H4 (cell line): ENCODE results near the gene TCF7L2. TPM values are rescaled to one million over a fixed set of nuclear protein-coding genes. Genes with fewer than 3 reads are reported as not detected.

Source experiments
- DNase-seq: peaks from one replicate; pipeline ENCODE4 v3.0.0-alpha.2; 2015; ENCODE audit warnings: low spot score
- total RNA-seq: library from RNA; depleted of rRNA; stranded (reverse); fragments of >200 nt; shearing (Covaris generic); gene quantifications from 2 replicates; pipeline ENCODE4 v1.2.3, GENCODE V29; 2014

TCF7L2 gene
- total RNA-seq, 1 experiment from 2014 or later = 3.4 TPM

DNA sequence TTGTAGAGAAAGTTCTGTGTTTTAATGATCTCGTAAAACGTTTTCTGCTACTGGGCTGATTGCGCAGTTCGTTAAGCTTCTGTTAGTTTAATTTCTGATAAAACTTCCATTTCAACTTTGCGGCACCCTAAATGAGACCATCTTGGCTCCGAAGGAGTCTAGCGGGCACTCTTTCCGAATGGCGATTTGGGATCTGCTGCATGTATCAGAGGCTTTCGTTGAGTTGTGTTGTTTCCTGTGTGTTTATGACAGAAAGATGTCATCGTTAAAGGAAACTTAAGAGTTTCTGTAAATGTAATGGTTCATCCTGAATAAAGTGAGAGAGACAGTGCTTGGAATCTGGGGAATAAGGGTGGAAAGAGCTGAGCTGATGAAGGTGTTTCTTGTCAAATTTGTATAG is 174.7 kb downstream of the TCF7L2 start:
- no peak for DNase-seq

DNA sequence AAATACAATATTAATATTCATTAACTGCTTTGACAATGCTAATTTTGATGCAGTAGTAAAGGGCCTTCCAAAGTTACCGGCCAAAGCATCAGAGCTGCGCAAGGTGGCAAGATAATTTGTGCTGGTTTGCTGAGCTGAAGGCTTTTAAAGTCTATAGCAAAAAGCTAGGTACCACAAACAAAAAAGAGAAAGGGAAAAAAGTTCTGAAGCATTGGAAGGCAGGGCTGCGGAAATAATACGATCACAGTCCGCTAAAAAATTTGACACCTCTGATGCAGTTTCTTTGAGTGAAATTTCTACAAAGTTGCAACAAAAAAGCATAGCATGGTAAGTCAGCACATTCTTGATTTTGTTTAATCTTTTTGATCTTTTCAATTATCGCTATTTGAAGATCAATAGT is 175.6 kb downstream of the TCF7L2 start:
- DNase-seq = no peak

DNA sequence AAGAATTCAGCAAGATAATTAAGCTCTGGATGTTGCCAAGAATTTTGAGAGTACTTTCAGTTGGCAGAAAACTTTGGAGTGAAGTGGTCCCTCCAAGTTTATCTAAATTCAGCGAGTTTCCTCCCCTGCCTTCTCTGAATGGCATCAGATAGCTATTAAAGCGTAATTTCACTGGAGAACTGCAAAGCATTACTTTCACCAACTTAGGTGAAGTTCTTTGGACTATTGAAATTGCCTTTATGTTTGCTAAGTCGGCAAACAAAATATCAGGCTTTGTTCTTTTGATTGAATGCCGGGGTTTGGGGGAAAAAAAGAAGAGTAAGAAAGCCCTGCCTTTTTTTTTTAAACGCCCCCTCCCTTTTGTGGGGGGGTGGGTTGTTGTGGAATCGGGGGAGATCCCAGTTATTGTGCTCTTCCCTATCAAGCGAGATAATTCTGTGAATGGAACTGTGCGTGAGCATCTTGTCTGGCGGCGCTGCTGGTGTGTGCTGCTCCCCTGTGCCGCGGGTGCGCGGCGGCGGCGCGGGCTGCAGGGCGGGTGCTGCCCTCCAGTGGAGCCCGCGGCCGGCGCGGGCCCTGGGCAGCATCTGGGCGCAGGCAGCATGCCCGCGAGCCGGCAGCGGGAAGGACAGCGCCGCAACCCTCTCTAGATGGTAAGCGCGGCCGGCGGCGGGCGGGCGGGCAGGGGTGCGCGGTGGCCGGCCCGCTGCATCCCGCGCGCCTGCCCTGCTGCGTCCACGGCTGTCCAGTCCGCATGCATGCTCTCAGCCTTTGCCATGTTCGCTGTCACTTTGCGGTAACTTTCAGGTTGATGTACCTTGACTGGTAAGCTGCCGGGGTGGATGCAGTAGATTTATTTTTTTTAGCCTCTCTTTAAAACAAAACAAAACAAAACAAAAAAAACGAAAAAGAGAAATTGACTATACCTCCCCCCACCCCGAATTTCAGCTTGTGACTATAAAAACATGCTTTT is 176.5 kb downstream of the TCF7L2 start:
- peak; percentile 60 for DNase-seq

DNA sequence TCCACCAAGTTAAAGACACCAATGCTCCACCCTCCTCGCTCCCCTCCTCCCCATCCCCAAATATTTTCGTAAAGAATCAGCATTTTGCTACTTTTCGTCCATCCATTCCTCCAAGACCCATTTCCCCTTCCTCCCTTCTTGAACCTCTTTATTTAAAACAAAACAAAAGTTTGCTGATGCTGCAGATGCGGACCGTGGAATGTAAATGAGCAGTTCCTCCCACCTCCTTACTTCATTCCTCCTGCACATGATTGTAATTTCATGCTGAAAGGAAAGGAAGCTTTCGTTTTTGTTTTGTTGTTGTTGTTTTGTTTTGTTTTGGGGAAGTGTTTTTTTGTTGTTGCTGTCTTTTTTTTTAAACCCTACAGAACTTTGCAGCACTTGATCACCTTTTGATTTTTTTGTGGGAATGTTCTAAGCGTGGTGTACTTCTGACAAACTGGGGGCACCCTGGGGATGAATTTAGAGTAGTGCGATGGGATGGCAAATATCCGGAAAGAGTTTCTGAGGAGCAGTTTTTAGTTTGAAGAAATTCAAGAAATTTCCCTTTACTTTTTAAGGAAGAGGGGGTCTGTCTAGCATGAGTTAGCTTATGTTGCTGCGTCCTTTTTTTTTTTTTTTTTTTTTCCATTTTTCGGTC is 177.3 kb downstream of the TCF7L2 start:
- DNase-seq = no peak

DNA sequence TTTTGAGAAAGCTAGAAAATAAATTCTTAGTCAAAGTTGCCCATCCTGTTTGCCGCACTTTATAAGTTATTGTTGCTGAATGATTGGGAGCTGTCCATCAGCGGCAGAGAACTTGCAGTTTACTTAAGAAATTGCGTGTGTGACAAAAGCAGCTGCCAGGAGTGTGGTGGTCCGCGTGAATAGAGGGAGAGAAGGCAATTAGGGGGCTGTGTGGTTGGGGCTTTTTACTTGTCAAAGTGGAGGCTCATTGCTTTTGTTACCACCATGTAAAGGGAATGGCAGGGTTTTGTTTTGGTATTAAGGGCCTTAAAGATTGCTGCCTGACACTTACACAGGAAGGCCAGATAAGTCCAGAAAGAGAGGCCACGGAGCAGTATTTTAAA is 177.8 kb downstream of the TCF7L2 start:
- no peak for DNase-seq

DNA sequence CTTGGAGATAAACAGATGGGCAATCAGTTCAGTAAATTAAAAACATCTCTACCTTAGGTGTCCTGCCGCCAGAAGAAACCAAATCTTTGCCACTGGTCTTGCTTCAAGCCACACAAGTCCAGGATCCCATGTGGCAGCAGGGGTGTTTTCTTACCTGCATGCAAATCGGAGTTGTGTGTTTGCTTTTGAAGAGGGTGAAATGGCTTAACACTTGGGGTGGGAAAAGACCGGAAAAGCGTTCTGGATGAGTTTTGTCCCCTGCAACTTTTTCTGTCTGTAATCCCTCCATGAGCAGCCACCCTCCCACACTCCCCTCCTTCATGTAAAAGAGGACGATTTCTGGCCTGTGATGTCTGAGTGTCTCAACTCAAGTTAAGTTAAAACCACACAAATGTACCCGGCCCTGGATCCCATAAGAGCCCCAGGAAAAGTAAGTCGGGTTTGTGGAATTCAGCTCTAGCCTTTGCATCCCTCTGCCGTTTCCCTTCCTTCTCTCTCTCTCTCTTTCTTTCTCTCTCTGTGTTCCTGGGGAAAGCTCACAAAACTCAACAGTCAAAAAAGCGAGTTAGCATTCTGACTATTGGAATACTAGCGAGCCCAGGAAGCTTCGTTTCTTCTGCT is 178.5 kb downstream of the TCF7L2 start:
- DNase-seq = no peak

DNA sequence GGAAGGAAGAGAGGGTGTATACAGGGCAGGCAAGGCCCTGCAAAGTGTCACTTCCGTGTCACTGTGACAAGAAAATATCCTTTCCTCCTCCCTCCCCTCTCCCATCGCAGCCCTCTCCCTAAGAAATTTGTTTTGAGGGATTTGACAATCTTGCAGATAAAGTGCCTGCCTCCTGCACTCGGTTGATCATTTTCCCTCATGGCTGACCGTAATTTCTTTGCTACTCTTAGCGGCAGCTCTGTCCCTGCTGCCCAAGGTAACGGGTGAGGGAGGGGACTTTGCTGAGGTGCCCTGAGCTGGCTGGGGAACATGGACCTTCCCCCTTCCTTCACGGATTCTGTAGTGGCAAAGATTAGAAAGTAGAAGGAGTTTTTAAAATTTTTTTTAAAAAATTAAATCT is 179.1 kb downstream of the TCF7L2 start:
- no peak for DNase-seq

DNA sequence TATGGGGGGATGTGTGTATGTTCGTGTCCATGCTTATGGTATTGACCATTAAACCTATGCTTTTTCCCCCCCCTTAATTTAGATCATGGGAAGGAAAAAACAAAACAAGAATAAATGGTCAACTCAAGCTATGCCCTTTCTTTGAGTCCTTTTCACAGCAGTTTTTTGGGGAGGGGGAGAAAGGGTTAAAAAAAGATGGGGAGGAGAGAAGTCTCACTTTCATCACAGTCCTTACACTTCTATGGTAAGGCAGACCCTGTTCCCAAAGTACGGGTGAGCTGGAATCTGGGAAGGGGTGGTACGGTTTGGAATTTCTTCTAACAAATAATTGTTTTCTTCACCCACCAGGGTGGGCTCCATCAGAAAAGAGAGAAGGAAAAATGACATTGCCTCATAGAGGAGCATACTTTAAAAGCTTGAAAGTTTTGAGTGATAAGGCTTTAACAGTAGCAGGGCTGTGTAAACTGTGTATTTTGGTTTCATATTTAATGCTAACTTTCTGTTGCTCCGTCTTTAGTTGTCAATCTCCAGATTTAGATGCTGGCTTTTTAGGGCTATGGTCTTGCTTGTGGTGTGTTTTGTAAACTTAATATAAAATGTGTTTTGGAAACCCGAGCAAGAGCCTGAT is 180.1 kb downstream of the TCF7L2 start:
- DNase-seq = no peak

DNA sequence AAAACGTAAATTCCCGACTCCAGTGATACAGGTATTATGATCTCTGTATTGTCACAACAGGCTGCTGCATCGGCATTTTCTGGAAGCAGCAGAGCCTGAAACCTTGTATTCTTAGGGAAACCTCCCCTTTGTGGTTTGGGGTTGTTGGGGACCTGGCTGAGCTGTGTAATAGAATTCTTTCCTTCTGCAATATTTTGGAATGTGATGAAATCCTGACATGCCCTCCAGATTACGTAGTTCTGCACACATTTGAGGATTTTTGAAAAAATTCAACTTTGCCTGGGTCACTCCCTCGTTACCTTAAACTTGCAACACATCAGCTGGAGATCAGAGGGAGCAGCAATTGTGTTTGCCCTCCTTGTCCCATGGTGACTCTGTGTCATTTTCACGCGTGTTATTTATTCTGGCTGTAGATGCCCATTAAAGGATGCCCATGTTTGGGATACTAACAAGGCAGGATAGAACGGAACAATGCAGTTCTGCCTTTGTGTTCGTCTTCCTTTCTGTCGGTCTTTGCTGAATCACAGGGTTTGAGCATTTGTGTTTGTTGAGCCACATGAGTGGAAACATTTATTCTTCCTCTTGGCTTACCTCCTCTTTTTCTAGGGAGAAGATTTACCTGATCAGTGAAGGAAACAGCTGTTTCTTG is 181.7 kb downstream of the TCF7L2 start:
- DNase-seq = peak; percentile 83

DNA sequence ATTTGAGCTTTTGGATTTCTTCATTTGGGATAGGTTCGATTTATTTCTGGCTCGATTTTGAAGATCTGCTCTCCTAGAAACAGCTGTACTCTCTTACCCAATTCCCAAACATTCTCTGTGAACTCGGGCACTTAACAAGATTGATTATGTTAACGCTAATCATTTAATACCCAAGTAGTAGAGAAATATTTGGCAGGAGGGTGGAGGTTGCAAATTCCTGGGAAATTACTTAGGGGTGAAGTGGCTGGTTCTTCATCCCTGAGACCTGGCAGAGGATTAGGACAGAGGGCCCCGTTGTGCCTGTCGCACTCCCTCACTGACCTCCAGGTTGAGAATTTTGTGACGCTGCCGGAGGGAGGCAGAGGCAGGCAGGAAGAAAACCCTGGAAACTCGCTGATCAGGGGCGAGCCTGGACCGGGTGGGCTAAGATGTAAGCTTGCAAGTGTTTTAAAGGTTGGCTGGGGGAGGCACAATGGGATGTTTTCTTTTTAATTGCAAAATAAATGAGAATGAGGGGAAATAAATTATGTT is 182.6 kb downstream of the TCF7L2 start:
- DNase-seq = no peak

DNA sequence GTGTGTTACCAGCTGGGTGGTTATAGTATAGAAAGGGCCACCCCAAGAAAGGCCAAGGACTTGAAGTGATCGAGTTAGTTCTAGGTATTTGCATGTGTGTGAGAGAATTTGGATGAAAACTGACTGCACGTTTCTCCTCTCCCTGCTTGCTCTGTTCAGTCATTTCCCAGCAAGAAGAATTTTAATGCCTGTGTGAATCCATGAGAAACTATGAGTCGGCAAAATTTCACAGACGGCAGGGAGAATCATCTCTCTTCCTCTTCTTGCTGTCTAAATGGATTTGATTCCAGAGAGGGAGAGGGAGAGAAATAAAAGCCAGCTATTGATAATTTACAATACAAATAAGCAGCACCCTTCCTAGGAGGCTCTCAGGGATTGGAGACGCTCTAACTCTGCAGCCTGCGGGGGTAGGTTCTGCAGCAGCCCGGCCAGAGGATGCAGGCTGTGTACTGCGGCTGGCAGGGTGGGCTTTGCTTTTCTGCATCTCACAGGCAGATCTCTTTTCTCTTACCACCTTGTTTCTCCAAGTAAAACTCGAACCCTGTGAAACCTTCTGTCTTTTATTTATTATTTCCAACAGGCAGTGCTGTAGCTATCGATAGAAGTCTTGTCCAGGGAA is 183.6 kb downstream of the TCF7L2 start:
- peak; percentile 36 for DNase-seq

DNA sequence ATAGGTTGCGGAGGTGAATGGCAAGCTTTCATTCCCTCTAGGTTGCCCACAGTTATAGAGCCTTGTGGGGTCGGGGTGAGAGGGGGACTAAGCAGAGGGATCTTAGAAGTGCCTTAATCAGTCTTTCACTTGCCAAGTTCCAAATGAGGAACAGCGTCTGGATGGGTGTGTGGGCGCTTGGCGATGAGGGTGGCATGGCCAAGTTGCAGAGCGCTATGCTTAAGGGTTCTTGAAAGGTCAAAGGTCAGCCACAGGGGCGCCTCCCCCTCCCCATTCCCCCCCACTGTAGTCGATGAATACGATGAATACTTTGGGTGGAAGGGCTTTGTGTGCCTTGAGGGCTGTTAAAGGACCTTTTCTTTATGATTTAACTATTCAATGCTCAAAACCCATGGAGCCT is 185.0 kb downstream of the TCF7L2 start:
- DNase-seq = no peak

DNA sequence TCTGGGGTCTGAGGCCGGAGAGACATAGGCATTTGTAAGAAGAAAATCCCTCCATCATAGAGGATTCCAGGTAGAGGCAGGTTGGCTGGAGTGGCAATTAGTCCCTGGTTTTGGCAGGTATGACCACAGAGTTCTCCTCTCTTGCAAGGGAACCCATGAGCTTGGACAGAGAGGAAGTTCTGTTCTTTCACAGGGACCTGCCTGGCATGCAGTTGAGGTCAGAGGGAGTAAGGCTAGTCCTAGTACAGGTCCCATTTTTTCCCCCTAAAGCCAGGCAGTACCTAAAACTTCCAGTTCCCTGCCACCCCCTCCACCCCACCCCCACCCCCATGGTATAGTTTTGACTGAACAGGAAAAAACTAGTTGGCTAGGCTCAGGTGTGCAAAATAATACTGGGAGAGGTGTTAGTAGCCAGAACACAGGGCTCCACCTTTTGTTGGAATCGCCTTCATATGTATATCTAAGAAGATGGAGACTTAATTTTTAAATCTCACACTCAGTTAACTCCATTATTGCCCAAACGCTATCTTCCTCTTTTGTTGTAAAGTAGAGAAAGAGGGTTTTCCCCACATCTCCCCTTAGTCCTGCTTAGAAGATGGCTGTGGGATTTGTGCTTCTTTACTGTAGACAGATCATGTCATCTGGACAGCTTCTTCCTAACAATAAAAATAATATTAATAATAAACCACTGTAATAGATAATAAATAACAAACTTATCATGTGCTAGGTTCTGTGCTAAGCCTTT is 188.1 kb downstream of the TCF7L2 start:
- DNase-seq = no peak

DNA sequence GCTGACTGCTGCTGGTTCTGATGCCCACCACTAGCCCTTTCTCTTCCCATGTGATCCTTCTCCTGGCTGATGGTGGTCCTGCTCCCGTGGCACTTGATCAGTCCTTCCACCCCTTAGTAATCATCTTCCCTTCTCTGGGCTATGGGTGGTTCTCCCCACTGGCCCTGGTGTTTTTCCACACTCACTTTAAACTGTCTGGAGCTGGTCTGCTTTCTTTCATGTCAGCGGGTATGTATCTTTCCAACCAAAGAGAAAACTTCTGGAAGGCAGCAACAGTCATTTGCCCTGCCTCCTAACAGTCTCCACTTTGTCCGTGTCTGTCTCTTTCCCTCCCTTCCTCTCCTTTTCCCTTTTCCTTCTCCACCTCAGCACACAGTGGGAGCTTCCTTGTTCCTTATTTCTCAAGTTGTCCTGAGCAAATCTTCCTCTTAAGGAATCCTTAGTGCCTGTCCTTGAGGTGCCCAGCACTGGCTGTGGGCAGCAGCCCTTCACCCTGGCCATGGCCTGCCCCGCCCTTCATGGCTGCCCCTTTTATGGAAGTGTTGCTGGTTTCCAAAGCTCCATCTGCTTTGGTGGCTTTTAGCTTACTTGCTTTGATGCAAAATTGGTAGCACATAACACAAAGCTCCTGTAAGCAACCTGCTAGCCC is 189.0 kb downstream of the TCF7L2 start:
- no peak for DNase-seq

DNA sequence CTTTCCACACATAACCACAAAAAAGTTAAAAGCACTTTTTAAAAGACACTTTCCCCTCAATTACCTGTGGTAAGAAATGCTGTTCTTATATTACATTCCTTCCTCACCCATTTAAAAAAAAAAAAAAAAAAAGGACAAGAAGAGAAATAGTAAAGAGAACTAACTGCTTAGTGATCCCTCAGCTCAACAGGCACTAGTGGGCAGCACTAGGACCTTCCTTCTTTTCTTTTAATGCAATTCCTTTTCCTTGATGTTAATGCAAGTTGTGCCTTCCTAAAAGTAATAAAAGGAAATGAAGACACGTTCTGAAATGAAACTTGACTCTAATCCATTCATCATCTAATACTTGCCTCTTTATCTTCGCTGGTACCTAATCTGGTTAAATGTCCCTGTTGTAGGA is 189.7 kb downstream of the TCF7L2 start:
- no peak for DNase-seq

DNA sequence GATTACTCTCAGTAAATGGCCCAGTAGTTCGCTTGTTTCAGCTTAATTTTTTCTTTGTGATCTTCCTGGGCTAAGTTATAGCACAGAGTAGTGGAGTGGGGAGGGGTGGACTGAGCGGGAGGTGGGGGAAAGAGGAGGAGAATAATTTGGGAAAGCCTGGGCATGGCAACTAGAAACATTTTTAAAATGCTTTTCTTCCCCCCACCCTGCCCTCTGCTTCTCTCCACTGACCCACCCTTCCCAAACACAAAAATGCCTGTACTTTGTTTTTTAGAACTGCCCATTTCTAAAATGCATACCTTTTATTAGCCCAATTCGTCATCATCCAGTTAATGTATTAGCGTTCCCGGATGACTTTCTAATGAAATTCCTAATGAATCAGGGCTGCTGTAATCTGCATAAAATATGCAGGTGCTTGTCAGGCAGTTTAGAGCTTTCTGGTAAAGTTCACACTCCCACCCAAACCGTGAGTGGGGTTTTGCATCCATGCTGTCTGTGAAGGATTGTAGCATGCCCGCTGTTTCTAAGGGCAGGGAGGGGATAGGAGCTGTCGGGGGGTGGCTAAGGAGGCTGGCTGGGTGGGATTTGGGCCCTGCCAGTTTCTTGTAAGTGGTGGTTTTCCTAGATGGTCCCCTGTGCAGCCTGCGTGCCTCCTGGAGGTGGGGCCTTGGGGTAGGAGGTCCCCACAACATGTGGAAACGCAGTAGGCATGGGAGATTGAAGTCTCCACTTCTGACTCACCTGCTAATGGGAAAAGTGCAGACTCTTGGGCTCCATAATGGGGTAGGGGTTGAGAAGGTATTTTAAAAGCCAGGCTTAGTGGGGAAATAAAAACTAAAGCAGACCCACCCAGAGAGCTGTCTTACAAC is 190.3 kb downstream of the TCF7L2 start:
- no peak for DNase-seq

DNA sequence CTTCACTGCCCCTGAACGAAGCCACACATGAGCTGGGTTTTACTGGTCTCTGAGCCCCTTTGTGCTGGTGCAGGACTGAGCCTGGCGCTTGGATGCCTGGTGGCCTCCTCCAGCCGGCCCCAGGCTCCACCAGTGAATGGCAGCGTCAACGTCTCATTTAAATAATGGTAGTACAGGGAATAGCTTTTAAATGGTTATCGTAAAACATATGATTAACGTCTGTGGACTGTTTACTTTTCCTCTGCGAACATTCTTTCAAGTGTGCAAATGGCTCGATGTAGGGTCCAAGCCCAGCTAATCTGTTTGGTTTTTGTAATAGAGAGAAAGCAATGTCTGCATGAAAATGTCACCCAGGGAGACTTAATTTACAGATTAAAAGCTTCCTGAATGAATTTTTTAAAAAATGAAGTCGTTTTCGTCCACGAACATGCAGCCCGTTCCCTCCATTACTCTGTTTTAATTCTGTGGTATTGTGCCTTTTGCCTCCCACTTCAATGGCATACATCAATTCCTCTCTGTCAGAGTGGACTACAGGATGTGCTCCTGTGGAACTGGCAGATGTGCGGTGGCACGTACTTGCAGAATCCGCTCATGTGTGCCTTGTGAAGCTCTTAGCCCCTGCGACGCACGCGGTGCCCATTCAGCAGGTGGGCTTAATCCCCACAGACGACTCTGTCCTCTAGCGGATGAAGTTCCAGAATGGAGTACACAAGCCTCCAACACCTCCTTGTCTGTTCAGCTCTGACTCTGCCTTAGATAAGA is 192.7 kb downstream of the TCF7L2 start:
- no peak for DNase-seq

DNA sequence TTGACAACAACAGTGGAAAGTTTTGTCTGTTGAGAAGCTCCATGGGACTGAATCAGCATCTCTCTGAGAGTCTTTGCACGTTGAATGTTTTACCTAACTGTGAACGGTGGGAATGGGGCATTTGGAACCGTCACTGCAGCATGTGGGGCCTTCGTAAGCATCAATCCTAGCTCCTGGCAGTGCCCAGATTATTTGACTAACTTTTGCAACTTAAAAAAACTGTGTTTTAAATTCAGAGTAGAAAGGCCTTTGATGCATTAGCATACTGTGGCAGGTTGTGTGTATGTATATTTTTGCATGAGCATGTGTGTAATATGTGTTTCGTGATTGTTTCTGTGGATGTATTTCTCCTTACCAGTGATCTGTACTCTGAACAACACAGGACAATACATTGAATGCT is 194.5 kb downstream of the TCF7L2 start:
- DNase-seq = no peak
